Mammary epithelial cell (primary cell): ENCODE measurements around the gene SYNRG.

ENCODE experiments used
- EZH2 ChIP-seq: IDR thresholded peaks from 2 replicates; pipeline ENCODE4 v1.6.1; 2012; ENCODE audit warnings: low read length, inconsistent platforms, borderline replicate concordance
- TF ChIP-seq, protein P1 (sequence below), 2 donors: IDR thresholded peaks in 1 of 2; conservative IDR thresholded peaks in 1 of 2; 2 replicates each; pipeline ENCODE4 v1.5.1; 2011 to 2012; ENCODE audit warnings: inconsistent platforms in 2 of 2, low read length in 2 of 2, mild to moderate bottlenecking in 2 of 2, control low read depth in 1 of 2, low read depth in 1 of 2; ENCODE audit not compliant: insufficient read depth in 1 of 2; ENCODE audit errors: extremely low read depth in 1 of 2

DNA sequence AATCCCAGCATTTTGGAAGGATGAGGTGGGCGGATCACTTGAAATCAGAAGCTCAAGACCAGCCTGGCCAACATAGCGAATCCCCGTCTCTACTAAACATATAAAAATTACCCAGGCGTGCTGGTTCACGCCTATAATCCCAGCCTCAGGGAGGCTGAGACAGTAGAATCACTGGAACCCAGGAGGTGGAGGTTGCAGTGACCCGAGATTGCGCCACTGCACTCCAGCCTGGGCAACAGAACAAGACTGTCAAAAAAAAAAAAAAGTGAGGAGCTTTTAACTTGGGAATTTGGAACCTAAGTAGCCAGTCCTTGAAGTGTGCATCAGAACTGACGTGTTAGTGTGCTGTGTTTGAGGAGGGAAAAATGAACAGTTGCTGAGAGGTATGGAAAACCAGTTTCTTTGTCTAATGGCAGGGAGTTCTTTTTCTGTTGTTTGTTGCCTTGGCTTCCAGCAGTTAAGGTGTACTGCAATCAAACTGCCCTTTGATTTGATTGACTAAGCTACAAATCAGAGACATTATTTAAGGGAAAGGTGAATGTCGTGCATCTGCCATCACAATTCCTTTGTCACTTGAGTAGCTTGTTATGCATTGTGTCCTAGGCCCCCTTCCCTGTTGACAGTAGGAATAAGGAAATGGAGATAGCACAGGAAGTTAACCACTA, 128.1 kb downstream of the SYNRG start:
- TF ChIP-seq, protein P1, sequence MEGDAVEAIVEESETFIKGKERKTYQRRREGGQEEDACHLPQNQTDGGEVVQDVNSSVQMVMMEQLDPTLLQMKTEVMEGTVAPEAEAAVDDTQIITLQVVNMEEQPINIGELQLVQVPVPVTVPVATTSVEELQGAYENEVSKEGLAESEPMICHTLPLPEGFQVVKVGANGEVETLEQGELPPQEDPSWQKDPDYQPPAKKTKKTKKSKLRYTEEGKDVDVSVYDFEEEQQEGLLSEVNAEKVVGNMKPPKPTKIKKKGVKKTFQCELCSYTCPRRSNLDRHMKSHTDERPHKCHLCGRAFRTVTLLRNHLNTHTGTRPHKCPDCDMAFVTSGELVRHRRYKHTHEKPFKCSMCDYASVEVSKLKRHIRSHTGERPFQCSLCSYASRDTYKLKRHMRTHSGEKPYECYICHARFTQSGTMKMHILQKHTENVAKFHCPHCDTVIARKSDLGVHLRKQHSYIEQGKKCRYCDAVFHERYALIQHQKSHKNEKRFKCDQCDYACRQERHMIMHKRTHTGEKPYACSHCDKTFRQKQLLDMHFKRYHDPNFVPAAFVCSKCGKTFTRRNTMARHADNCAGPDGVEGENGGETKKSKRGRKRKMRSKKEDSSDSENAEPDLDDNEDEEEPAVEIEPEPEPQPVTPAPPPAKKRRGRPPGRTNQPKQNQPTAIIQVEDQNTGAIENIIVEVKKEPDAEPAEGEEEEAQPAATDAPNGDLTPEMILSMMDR (conservative IDR thresholded peaks at IDR 0.05 in 1 of 2, IDR thresholded peaks at IDR 0.05 in 1 of 2; ENCODE audit: extremely low read depth in 1 of 2, insufficient read depth in 1 of 2, low read depth in 1 of 2, low read length in 2 of 2), result no peak
- TF ChIP-seq EZH2, result no peak
